ENCODE results near the gene PDSS2.
A peak's percentile ranks its signal among the peaks of the same experiment; 100 is the strongest.
"Not testable (repeated sequence)": the region's sequence is repeated elsewhere in the genome, so short reads cannot be mapped to it uniquely, and the experiment has no call there.

The PDSS2 gene, protein sequence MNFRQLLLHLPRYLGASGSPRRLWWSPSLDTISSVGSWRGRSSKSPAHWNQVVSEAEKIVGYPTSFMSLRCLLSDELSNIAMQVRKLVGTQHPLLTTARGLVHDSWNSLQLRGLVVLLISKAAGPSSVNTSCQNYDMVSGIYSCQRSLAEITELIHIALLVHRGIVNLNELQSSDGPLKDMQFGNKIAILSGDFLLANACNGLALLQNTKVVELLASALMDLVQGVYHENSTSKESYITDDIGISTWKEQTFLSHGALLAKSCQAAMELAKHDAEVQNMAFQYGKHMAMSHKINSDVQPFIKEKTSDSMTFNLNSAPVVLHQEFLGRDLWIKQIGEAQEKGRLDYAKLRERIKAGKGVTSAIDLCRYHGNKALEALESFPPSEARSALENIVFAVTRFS

DNA sequence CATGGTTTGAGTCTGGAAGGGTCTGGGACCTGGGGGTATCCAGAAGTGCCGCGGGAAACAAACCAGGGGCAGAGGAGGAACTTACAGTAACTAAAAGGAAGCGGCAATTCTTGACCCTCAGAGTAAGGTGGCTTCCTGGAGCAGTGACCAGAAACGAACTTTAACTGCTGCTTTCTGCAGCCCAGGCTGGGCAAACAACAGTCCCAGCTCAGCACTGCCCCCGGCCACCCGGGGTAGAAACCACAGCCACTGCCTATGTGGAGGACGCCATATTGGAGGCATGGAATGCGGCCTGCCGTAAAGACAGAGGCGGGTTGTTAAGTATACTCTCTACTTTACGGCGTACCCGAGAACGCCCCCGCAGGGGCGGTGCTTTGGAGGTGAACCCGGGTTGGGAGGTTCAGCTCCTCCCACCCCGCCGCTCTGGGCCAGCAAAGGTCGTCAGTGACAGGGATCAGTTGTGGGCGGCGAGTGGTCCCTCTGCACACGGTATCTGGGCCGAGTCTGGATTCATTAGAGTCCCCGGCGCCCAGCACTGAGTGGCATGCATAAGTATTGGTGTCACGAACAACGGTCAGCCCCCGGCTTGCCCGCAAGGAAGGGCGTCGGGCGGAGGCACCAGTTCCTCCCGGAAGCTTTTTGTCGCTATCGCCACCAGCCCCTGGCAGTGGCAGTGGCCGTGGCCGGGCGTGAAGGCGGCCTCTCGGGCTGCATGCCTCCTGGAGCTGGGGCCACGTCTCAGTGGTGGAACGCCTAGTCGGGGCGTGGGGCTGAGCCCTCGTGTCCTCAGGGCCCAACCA, at the start of gene PDSS2:
TSS of gene PDSS2 (minus strand) at position 282 of the 800 bp plus-strand sequence. CDS start at position 3, 279 bp downstream.
- DNase-seq = peak; percentile 88 to 95

DNA sequence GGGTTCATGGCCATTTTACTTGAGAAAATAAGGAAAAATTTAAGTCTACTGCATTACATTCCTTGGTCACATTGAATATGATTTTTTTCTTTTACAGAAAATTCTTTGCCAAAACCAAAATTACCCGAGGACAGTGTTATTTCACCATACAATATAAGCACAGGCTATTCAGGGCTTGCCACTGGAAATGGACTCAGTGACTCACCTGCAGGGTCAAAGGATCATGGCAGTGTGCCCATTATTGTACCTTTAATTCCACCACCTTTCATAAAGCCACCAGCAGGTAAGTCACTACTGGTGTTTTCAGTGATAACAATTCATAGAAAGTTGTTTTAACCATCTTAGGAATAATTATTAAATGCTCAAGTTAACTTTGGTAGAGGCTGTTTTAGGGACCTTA, 46.8 kb upstream of the PDSS2 start:
- no peak for DNase-seq

GRCh38 chr6:107504270-107505026, 45.1 kb upstream of the PDSS2 start:
- DNase-seq = no peak

DNA sequence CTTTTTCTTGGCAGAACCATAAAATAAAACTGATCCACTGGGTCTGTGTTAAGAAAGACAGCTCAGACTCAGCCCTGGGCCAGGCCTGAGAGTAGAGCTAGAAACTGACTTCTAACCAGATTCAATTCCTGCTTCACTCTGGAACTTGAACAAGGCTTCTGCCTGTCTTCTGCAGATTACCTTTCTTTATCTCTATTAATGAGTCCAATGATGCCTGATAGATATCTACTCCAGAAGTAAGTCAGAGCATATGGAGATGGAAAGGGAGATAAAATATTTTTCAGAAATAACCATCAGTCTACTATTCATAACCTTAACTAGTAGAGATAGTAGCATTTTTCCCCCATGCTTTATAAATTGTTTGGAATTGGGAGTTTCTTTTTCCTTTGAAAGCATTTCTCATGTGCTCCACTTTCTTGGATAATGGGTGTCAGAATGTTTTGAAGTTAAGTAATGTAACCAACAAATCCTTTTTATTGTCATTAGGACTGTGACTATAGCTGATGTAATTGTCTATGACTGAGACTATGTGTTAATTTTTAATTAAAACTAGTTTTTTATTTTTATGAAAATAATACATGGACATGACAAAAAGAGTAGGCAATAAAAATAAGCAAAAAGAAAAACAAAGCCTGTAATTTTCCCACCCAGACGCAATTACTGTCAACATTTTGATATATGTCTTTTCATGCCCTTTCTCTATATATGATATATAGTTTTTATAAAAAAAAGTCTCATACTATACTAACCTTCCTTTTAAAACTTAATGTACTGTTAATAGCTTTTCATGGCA, 37.7 kb upstream of the PDSS2 start:
- no peak for DNase-seq

DNA sequence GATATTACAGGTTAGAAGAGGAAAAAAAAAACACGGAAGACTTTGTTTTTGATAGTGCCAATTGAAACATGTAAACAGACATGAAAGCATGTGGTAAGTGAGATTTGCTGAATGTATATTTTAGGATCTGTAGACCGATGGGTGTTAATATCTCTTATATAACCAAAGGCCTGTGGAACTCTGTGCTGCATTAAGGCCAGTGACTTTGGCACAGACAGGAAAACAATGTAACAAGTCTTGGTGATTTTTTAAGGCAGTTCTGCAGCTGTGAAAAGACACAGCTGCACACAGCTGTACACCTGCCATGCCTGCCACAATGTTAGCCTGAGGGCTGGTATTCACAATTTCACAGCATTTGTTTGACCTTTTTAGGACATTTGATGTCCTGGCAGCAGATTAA, 36.6 kb upstream of the PDSS2 start:
- no peak for DNase-seq

DNA sequence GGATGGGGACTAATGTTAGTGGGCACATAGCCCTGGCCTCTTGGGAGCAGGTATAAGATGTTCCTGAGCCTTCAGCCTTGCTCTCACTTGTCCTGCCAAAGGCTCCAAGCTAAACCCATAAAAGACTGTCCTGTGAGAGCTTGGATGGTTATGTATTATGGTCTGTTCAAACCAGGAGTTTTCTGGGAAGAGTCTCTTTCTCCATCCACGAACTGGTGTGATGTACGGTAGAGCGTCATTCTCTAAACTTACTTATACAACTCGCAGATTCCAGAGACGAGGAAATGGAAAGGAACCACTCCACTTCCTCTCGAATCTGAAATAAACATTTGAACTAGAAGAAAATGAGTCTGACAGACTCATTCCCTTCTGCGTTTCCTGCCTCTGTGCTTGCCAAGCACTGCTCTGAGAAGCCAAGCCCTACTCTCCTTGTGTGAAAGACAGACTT, 35.9 kb upstream of the PDSS2 start:
- peak in 1 of 2 experiments; percentile 6 for DNase-seq

- no peak for DNase-seq
Measured at GRCh38 chr6:107493158-107494057, 34.0 kb upstream of the PDSS2 start.

- peak; percentile 24 to 74 for DNase-seq
Measured at GRCh38 chr6:107491760-107492660, 32.6 kb upstream of the PDSS2 start.

GRCh38 chr6:107491138-107491609, 31.8 kb upstream of the PDSS2 start:
- peak in 1 of 2 experiments; percentile 6 for DNase-seq

GRCh38 chr6:107490566-107491137, 31.3 kb upstream of the PDSS2 start:
- no peak for DNase-seq

GRCh38 chr6:107489636-107490565, 30.5 kb upstream of the PDSS2 start, which contains the start of gene SOBP:
SOBP (plus strand) TSS chr6:107490117; CDS start chr6:107490617, 500 bp downstream.
- peak; percentile 37 to 80 for DNase-seq

- peak in 1 of 2 experiments; percentile 36 for DNase-seq
Measured at GRCh38 chr6:107488875-107489635, 29.7 kb upstream of the PDSS2 start.

DNA sequence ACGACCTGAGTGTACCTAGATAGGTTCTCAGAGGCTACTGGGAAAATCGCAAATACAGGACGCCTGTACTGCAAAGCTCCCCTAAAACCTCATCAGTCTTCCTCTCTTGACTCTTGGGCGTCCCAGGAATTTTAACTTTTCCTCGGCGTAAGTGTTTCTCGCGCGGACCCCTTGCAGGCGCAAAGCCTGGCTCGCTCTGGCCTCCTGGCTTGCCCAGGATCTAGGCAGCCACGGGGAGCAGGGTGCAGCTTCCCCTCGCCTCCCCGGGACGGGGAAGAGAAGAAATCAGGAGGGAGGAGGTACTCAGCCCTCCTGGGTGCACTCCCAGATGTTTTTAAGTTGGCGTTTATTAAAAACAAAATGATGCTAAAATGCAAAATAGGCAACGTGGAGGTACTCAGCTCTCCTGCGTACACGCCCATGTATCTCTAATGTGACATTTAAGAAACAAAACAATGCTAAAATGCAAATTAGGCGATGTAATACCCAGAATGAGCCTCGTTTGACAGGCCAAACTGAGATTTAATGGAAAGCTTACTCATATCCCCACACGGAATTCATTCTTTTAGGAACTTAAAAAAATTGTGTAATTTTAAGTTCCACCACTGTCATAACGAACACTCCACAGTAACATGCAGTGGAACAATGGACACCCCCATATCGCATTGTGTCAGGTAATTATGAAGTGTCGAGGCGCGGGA, 29.0 kb upstream of the PDSS2 start:
- no peak for DNase-seq

- no peak for DNase-seq
Measured at GRCh38 chr6:107485157-107485556, 25.8 kb upstream of the PDSS2 start.

DNA sequence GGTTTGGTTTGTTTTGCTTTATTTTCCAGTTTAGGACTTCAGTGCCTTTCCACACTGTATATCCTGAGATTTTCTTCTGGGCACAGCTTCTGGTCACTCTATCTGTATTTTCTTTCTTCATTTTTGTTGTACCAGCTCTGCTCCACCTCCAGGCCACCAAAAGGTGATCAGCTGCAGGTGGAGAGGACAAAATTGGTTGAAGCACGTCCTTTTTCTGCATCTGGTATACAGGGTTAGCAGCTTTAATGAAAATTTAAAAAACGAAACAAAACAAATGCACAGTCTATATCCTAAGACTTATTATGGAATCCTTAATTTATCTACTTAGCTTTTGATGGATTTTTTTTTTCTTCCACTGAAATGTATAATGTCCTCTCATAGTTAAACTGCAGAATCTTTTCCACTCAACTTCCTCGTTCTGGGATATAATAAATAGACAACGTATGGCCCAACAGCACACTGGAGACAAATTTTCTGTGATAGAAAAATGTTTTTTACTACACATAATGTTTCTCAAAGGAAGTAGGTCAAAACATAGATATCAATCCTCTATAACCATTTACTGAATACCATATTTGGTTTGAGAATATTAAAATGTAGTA, 19.8 kb upstream of the PDSS2 start:
- no peak for DNase-seq

GRCh38 chr6:107475826-107476225, 16.5 kb upstream of the PDSS2 start:
- DNase-seq = not testable (repeated sequence)

Measured in NCI-H446 (cell line).